Lung (tissue), 12 donors: ENCODE measurements around the gene BMPR1B. TPM values are rescaled to one million over a fixed set of nuclear protein-coding genes. Genes with fewer than 3 reads are reported as not detected.

Experiments
- ATAC-seq: fragments of 200-7000 bp; cut with Tn5 transposase; one replicate; pipeline ENCODE4 v1.9.1; 2020; ENCODE audit warnings: moderate number of reproducible peaks; ENCODE audit not compliant: insufficient read depth, low FRiP score
- DNase-seq, 3 donors: peaks; one replicate each; pipeline ENCODE4 v3.0.0-alpha.2; 2013 to 2017
- H3K27ac ChIP-seq, 2 donors: one replicate each; pipeline ENCODE4 v1.5.1; 2013; ENCODE audit warnings: mild to moderate bottlenecking in 2 of 2, moderate library complexity in 2 of 2, control low read depth in 1 of 2, inconsistent platforms in 1 of 2, low read depth in 1 of 2, low read length in 1 of 2
- H3K27me3 ChIP-seq, 3 donors: one replicate each; pipeline ENCODE4 v1.5.1; 2013; ENCODE audit warnings: low read length in 2 of 3; ENCODE audit not compliant: control insufficient read depth in 3 of 3, insufficient read depth in 3 of 3
- H3K36me3 ChIP-seq, 4 donors: one replicate each; pipeline ENCODE4 v1.5.1; 2013; ENCODE audit warnings: low read length in 4 of 4, mild to moderate bottlenecking in 1 of 4, moderate library complexity in 1 of 4; ENCODE audit not compliant: control insufficient read depth in 4 of 4, insufficient read depth in 4 of 4
- H3K4me1 ChIP-seq, 5 donors: one replicate each; pipeline ENCODE4 v1.5.1; 2013; ENCODE audit warnings: low read length in 5 of 5, mild to moderate bottlenecking in 2 of 5, moderate library complexity in 1 of 5; ENCODE audit not compliant: control insufficient read depth in 5 of 5, insufficient read depth in 5 of 5
- H3K4me3 ChIP-seq: one replicate; pipeline ENCODE4 v1.5.1; 2013; ENCODE audit warnings: mild to moderate bottlenecking, control low read depth, moderate library complexity
- H3K9ac ChIP-seq, 2 donors: one replicate each; pipeline ENCODE4 v1.5.1; 2013; ENCODE audit warnings: low read length in 2 of 2, control low read depth in 1 of 2; ENCODE audit not compliant: insufficient read depth in 1 of 2
- H3K9me3 ChIP-seq, 4 donors: one replicate each; pipeline ENCODE4 v1.5.1; 2013; ENCODE audit warnings: low read length in 3 of 4, mild to moderate bottlenecking in 1 of 4, moderate library complexity in 1 of 4; ENCODE audit not compliant: control insufficient read depth in 4 of 4, insufficient read depth in 3 of 4
- CTCF ChIP-seq: IDR thresholded peaks from 2 replicates; pipeline ENCODE4 v1.5.1; 2012; ENCODE audit warnings: mild to moderate bottlenecking; ENCODE audit errors: control extremely low read depth, extremely low read depth
- WGBS, 2 donors: extraction: QIAGEN DNeasy Blood & Tissue Kit; methylation state at CpG; one replicate each; pipeline ENCODE4 v1.1.7; 2013; 5-methylcytosine and 5-hydroxymethylcytosine counted together
- polyA plus RNA-seq, 2 donors: library from polyadenylated mRNA; stranded (reverse); fragments of 200-250 nt; gene quantifications; one replicate each; pipeline ENCODE4 v1.2.1, GENCODE V29; 2013
- total RNA-seq, 2 donors: library from RNA; depleted of rRNA in 1 of 2; stranded (reverse); fragments of >200 nt in 1 of 2; gene quantifications; one replicate each; pipeline ENCODE4 v1.2.1, GENCODE V29; 2014 to 2021
- donor health status: control.
- donor health status: control.
- donor health status: Bipolar disorder and iron deficiency.
- donor health status: healthy.
- donor health status: DM: yes; HTN: yes; CAD: no.

BMPR1B gene
- total and polyA plus RNA-seq, 4 donors, result 0.65 to 7.3 (median 1.9) TPM

GRCh38 chr4:94856030-94856429 lies 98.3 kb downstream of the BMPR1B start:
- H3K9ac ChIP-seq, result no peak overlapping the region
- no peaks in the 10 kb centered on the region for H3K27me3 ChIP-seq
- H3K4me3 ChIP-seq, result no peak overlapping the region
- no peaks in the 10 kb centered on the region for H3K36me3 ChIP-seq
- no peaks in the 10 kb centered on the region for H3K4me1 ChIP-seq
- no peak overlapping the region for H3K27ac ChIP-seq
- H3K9me3 ChIP-seq, result no peaks in the 10 kb centered on the region
- DNase-seq, result no peak
- TF ChIP-seq CTCF, result no peak
- ATAC-seq, result no peak
- WGBS, 2 donors, result 85 to 86% methylated on average over 3 of the region's 3 CpGs

GRCh38 chr4:94870146-94870545 lies 112.4 kb downstream of the BMPR1B start:
- peaks cover 0 to 29% (median 0%) of the 10 kb centered on the region in 3 donors for H3K27me3 ChIP-seq
- no peak overlapping the region for H3K9ac ChIP-seq
- ATAC-seq (no peak), DNase-seq (no peak)
- H3K27ac ChIP-seq, result no peak overlapping the region
- WGBS, 2 donors, result 50 to 65% methylated on average over 2 of the region's 2 CpGs
- TF ChIP-seq CTCF, result no peak
- no peak overlapping the region for H3K4me3 ChIP-seq
- no peaks in the 10 kb centered on the region for H3K36me3 ChIP-seq
- no peaks in the 10 kb centered on the region for H3K4me1 ChIP-seq
- no peaks in the 10 kb centered on the region for H3K9me3 ChIP-seq

- H3K9me3 ChIP-seq, result no peaks in the 10 kb centered on the region
- H3K27me3 ChIP-seq, result peaks cover 0 to 26% (median 0%) of the 10 kb centered on the region in 3 donors
- no peak overlapping the region for H3K9ac ChIP-seq
- no peaks in the 10 kb centered on the region for H3K4me1 ChIP-seq
- no peak for TF ChIP-seq CTCF
- WGBS, 2 donors, result 69 to 70% methylated on average over 4 of the region's 4 CpGs
- H3K27ac ChIP-seq, result no peak overlapping the region
- no peak for DNase-seq
- H3K36me3 ChIP-seq, result no peaks in the 10 kb centered on the region
- ATAC-seq, result no peak
- no peak overlapping the region for H3K4me3 ChIP-seq
Measured at GRCh38 chr4:94871644-94872305, 114.0 kb downstream of the BMPR1B start.

GRCh38 chr4:94877973-94878372 lies 120.2 kb downstream of the BMPR1B start:
- Histone ChIP-seq H3K27me3 (peaks cover 0 to 21% (median 0%) of the 10 kb centered on the region in 3 donors), H3K4me1 (no peaks in the 10 kb centered on the region), H3K27ac (no peak overlapping the region), H3K9me3 (no peaks in the 10 kb centered on the region), H3K36me3 (no peaks in the 10 kb centered on the region), H3K4me3 (no peak overlapping the region), H3K9ac (no peak overlapping the region)
- DNase-seq, result no peak
- TF ChIP-seq CTCF, result no peak
- WGBS, 2 donors, result 76 to 92% methylated on average over 2 of the region's 2 CpGs
- ATAC-seq, result no peak
